Stimulated activated naive CD8-positive, alpha-beta T cell treated with anti-CD3 and anti-CD28 coated beads, Interleukin-15, Interleukin-2, amounts not matched to agents 100 ng/mL and 50 ng/mL, for 24 hours (primary cell): Measurements from ENCODE around the gene TMEM272.

Experiments
- H3K27ac Mint-ChIP-seq: one replicate; pipeline ENCODE4 v1.8.0; 2021; ENCODE audit warnings: mild to moderate bottlenecking, mixed read lengths
- H3K27me3 Mint-ChIP-seq: one replicate; pipeline ENCODE4 v1.8.0; 2021; ENCODE audit warnings: mixed read lengths
- H3K36me3 Mint-ChIP-seq: one replicate; pipeline ENCODE4 v1.8.0; 2021; ENCODE audit warnings: low read depth, mixed read lengths
- H3K4me1 Mint-ChIP-seq: one replicate; pipeline ENCODE4 v1.8.0; 2021; ENCODE audit warnings: low read depth, mixed read lengths
- H3K4me3 Mint-ChIP-seq: one replicate; pipeline ENCODE4 v1.8.0; 2021; ENCODE audit warnings: mild to moderate bottlenecking, mixed read lengths
- H3K9me3 Mint-ChIP-seq: one replicate; pipeline ENCODE4 v1.8.0; 2021; ENCODE audit warnings: mixed read lengths

TMEM272 gene

DNA sequence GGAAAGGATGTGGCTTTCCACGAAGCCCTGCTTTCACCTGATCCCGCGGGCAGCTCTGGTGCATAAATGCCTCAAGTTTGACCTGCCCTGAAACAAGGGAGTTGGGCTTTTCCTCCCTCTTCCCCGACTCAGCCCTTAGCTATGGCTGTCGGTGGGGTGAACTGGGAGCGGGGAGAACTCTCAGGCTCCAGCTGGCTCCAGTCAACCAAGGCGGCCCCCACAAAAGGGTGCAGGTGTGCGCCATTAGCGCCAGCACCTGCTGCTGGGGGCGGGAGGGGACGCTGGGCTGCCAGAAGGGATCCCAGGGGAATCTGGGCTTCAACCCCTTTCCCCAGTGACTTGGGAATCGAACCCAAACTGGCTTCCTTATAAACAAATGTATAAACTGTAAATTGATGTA, 33.9 kb downstream of the TMEM272 start:
- H3K4me1 Mint-ChIP-seq: peaks cover 60% of the 10 kb centered on the region
- no peak overlapping the region for H3K4me3 Mint-ChIP-seq
- peak overlapping the region; percentile 87 for H3K27ac Mint-ChIP-seq
- no peaks in the 10 kb centered on the region for H3K9me3 Mint-ChIP-seq
- H3K27me3 Mint-ChIP-seq: no peaks in the 10 kb centered on the region
- H3K36me3 Mint-ChIP-seq: peaks cover 7% of the 10 kb centered on the region

DNA sequence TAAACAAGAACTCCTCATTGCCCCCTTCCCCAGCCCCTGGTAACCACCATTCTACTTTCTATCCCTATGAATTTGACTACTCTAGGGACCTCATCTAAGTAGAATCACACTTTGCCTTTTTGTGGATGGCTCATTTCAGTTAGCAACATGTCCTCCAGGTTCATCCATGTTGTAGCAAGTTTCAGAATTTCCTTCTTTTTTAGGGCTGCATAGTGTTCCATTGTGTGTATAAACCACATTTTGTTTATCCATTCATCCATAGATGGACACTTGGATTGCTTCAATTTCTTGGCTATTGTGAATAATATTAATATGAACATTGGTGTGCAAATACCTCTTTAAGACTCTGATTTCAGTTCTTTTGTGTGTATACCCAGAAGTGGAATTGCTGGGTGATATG, 36.2 kb downstream of the TMEM272 start:
- peaks cover 56% of the 10 kb centered on the region for H3K4me1 Mint-ChIP-seq

DNA sequence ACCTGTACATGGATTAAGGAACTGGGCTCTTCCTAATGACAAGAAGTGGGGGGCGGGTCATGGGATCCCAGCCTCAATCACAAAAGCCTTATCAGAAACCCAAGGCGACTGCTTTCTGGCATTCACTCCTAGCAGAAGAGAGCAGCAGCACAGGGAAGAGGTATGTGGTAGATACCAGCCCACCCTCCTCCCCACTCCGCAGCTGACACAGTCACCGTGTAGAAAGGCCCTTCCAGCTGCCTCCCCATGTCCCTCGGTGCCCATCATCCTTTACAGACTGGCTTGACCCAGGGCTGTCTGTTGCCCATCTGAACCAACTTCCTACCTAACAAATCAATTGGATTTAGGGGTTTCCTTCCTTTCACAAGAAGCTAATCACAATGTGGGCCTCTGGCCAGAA, 37.9 kb downstream of the TMEM272 start:
- Mint-ChIP-seq H3K27ac (peak overlapping the region; percentile 26), H3K9me3 (no peaks in the 10 kb centered on the region), H3K36me3 (peaks cover 17% of the 10 kb centered on the region), H3K27me3 (no peaks in the 10 kb centered on the region), H3K4me3 (no peak overlapping the region), H3K4me1 (peaks cover 54% of the 10 kb centered on the region)

More for the DNA sequence above, 36.2 kb downstream of the TMEM272 start:
- H3K36me3 Mint-ChIP-seq: peaks cover 17% of the 10 kb centered on the region
- H3K4me3 Mint-ChIP-seq: no peak overlapping the region
- no peaks in the 10 kb centered on the region for H3K27me3 Mint-ChIP-seq
- no peak overlapping the region for H3K27ac Mint-ChIP-seq
- H3K9me3 Mint-ChIP-seq: no peaks in the 10 kb centered on the region

DNA sequence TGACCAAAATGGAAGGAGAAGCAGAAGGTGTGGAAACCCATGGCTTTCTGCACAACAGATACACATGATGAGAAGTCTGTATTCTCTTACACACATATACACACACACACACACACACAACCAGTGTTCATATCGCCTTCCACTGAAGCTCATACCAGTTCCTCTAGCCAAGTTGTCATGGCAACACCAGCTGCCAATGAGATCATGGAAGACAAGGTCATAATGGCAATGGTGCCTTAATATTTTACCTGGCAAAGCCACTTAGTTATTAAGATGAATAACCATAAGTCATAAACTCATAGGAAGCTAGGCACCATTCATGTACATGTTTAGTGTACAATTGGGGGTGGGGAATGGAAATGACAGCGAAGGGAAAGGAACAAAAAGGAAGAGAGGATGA, 38.4 kb downstream of the TMEM272 start:
- peaks cover 17% of the 10 kb centered on the region for H3K36me3 Mint-ChIP-seq
- no peaks in the 10 kb centered on the region for H3K9me3 Mint-ChIP-seq
- peaks cover 54% of the 10 kb centered on the region for H3K4me1 Mint-ChIP-seq
- H3K27me3 Mint-ChIP-seq: no peaks in the 10 kb centered on the region
- H3K27ac Mint-ChIP-seq: no peak overlapping the region
- H3K4me3 Mint-ChIP-seq: no peak overlapping the region

DNA sequence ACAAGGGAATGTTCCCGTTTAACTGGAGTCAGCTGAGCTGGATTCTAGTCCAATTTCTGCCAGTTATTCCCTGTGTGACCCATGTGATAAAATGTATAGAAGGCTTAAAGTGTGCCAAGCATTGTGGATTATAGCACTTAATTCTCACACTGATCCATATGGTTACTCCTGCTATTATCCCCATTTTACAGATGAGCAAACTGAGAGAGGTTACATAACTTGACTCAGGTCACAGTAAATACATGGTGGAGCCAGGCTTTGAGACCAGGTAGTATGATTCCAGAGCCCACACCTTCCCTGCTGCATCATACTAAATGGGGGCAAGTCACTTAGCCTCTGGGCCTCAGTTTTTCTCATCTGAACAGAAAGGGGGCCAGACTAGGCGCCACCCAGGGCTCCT, 39.1 kb downstream of the TMEM272 start:
- H3K27me3 Mint-ChIP-seq: no peaks in the 10 kb centered on the region
- H3K9me3 Mint-ChIP-seq: no peaks in the 10 kb centered on the region
- peaks cover 51% of the 10 kb centered on the region for H3K4me1 Mint-ChIP-seq

DNA sequence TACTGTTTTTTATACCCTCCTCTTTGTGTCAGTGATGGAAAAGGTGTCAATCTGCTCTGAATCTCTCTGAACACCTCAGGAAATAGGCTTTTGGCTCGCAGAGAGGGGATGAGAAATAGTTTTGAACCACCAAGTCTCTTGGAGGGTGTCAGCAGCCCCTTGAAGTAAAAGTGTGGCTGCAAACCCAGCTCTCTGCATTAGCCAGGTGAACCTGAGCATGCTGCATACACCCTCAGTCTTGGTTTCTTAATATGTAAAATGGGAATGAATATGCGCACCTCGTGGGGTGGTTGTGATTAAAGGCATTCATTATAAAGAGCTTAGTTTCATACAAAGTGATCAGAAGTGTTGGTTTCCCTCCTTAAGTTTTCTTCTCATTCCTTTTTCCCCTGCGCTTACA, 39.7 kb downstream of the TMEM272 start:
- peaks cover 17% of the 10 kb centered on the region for H3K36me3 Mint-ChIP-seq
- H3K9me3 Mint-ChIP-seq: no peaks in the 10 kb centered on the region
- H3K27ac Mint-ChIP-seq: peak overlapping the region; percentile 94
- peak overlapping the region; percentile 88 for H3K4me3 Mint-ChIP-seq
- H3K27me3 Mint-ChIP-seq: no peaks in the 10 kb centered on the region
- H3K4me1 Mint-ChIP-seq: peaks cover 49% of the 10 kb centered on the region

More for the DNA sequence above, 39.1 kb downstream of the TMEM272 start:
- Mint-ChIP-seq H3K4me3 (no peak overlapping the region), H3K27ac (peak overlapping the region; percentile 94), H3K36me3 (peaks cover 17% of the 10 kb centered on the region)

DNA sequence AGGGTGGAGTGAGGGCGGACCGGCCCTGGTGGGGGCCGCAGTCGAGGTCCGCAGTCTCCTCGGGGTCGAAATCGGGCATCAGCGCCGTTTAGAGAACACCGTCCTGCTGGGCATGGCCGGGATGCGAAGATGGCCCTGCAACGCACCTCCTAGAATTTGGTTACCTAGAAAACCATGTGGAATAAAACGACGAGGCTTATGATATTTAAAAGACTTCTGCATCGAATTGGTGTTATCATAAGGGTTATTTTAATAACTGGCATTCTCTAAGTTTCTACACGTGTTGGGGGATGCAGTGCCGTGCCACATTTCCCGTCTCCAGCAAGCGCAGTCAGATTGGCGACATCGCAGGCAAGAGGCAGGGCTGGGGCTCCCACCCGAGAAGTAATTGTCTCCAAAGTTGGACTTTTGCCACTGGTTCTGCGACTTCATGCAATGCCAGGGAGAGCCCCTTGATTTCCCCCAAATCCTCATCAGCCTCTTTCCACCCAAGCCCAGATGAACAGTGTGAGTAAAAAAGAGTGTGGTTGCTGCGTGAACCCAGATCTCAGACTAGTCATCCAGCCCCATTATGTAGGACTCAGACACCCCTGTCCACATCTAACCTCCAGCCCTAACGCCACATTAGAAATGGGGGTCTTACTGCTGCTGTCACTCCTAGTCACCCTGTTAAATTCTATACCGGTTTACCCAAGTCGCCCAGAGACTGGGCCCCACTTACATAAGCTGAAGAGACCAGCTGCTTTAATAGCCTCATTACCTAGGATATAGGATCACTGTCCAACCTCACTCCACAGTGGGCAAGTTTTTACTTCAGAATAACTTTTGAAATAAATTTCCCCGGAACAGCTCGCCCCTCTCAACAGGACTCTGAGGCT, 40.4 kb downstream of the TMEM272 start:
- Mint-ChIP-seq H3K27ac (peak overlapping the region; percentile 94), H3K4me1 (peaks cover 49% of the 10 kb centered on the region), H3K27me3 (no peaks in the 10 kb centered on the region), H3K4me3 (peak overlapping the region; percentile 88), H3K9me3 (no peaks in the 10 kb centered on the region), H3K36me3 (peaks cover 17% of the 10 kb centered on the region)

DNA sequence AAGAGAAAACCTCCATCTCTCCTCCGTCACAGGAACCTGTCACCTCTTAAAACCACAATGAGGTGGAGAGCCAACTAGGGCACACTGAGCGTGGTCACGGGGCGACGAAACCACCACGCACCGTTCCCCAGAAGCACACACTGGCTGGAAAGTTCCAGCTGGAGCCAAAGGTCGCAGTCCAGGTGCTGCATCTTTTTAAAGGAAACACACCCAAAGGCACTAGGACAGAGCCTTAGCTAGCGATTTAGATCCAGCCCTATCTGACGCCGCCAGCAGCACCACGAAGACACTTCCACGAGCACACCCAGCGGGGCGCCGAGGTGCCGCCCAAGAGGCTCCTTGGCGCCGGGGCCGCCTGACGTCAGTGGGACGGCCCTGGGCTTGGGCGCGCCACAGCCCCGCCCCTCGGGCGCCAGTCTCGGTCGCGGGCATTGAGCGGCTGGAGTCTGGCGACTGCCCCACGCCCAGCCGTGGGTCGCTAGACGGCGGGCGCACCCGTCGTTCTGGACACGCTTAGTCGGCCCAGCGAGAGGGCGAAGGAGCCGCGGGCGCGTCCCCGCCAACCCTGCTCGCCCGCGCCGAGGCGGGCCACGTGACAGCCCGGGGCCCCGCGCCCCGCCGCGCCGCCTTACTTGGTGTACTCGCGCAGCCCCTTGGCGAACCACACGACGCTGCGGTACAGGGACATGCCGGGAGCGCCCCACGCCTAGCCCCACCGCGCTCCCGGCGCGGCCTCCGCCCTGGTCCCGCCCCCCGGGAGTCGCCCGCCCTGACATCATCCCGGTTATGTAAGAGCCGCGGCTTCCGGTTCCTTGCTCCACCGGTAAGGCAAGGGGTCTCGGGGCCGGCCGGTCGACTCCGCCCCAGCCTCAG, 41.3 kb downstream of the TMEM272 start, which contains the start of gene DHRS12:
Gene DHRS12 (minus strand): TSS at position 742 of the 873 bp plus-strand sequence. CDS start 4,504 bp downstream, outside the sequence.
- Mint-ChIP-seq H3K4me3 (peak within 1 kb of the TSS; percentile 95), H3K27me3 (no peaks in the 10 kb centered on the region), H3K27ac (peak within 1 kb of the TSS; percentile 100), H3K4me1 (peaks cover 49% of the 10 kb centered on the region), H3K36me3 (peaks cover 10% of the 10 kb centered on the region), H3K9me3 (no peaks in the 10 kb centered on the region)

DNA sequence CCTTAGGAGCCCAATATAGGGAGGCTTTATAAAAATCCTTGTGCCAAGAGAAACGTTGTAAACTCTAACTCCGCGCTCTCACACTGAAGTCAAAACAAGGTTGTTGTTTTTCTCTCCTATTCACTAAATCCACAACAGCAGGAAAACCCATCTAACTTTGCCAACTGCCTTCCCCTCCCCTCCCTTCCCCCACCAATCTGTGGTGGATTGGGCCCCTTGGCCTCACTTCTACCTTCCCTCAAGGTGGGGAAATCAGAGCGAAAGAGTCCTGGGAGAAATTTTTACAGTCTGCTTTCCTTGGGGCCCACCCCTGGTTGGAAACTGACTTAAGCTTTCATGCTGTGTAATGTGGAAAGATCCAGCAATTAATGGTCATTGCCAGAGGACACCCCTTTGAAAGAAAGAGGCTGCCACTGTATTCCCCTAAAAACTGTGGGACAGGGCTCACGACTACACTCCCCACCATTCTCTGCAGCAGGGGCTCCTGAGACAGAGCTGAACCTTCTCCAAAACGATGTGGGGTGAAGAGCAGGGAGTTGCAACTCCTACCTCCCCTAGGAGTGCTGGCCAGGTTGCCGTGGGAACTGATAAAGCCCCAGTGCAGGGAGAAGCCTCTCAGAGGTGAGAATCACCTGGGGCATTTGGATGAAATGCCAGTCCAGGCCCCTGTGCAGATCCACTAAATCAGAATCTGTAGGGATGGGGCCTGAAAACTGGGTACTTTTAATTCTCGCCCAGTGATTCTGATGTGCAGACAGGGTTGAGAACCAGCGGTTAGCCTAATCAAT, 42.2 kb downstream of the TMEM272 start:
- H3K4me3 Mint-ChIP-seq: peak overlapping the region; percentile 95
- H3K9me3 Mint-ChIP-seq: no peaks in the 10 kb centered on the region
- H3K27me3 Mint-ChIP-seq: no peaks in the 10 kb centered on the region
- peaks cover 51% of the 10 kb centered on the region for H3K4me1 Mint-ChIP-seq
- H3K27ac Mint-ChIP-seq: peak overlapping the region; percentile 100
- peaks cover 10% of the 10 kb centered on the region for H3K36me3 Mint-ChIP-seq

DNA sequence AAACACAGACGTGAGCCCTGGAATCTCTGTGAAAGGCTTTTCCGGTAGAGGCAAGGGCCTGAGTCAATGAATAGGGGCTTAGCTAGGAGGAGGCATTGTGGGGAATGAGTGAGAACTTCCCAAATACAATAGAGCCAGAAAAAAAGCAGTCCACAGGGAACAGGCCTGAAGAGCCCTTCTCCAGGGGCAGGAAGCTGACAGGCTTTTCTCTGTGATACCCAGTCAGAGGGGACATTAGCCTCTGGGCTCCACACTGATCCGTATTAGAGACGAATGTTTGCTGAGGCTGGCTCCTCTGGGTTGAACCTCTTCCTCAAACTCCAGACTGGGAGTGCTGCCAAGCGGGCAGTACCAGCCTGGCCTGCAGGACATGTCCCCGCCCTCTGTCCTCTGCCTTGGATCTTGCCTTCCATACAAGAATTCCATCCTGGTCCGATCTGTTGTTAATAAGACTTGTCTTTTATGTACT, 43.3 kb downstream of the TMEM272 start:
- Mint-ChIP-seq H3K27me3 (no peaks in the 10 kb centered on the region), H3K36me3 (peaks cover 11% of the 10 kb centered on the region), H3K4me1 (peaks cover 55% of the 10 kb centered on the region), H3K27ac (peak overlapping the region; percentile 100), H3K4me3 (peak overlapping the region; percentile 95), H3K9me3 (no peaks in the 10 kb centered on the region)

DNA sequence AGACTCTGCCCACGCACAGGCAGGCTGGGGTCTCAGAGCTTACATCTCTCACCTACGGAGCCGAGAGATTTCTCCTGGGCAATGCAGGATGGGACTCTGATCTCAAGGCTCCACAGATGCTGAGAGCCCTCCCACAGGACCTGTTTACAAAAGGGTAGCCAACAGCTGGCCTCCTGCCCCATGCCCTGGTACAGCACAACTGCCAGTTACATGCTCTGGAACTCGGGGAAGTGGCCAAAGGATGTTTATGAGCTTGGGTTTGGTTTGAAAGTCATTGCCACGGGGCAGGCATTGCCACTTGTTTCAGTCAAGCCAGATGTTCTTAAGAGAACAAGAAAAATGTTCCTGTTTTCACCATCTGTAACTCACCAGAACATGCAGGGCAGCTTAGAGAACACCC, 44.5 kb downstream of the TMEM272 start:
- Mint-ChIP-seq H3K4me3 (no peak overlapping the region), H3K9me3 (no peaks in the 10 kb centered on the region), H3K27ac (no peak overlapping the region), H3K4me1 (peaks cover 54% of the 10 kb centered on the region), H3K27me3 (no peaks in the 10 kb centered on the region), H3K36me3 (peaks cover 8% of the 10 kb centered on the region)

DNA sequence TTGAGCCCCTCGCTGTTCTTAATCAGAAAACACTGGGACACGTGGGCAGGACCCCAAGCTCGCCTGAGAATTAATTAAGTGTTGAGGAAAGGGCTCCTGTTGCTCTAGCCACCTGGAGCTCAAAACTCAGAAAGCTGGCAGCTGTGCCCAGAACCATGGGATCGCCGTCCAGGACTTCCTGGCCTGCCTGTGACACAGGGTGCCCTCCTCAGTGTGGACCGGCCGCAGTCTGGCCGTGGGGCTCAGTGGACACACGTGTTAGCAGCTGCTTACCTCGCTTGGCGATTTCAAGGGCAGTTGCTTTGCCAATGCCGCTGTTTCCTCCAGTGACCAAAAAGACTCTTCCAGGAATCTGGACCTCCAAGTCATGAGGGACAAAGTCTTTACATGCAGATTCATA, 45.7 kb downstream of the TMEM272 start:
- H3K9me3 Mint-ChIP-seq: no peaks in the 10 kb centered on the region
- no peak overlapping the region for H3K27ac Mint-ChIP-seq
- no peak overlapping the region for H3K4me3 Mint-ChIP-seq
- H3K27me3 Mint-ChIP-seq: no peaks in the 10 kb centered on the region
- H3K4me1 Mint-ChIP-seq: peaks cover 53% of the 10 kb centered on the region
- peaks cover 3% of the 10 kb centered on the region for H3K36me3 Mint-ChIP-seq

DNA sequence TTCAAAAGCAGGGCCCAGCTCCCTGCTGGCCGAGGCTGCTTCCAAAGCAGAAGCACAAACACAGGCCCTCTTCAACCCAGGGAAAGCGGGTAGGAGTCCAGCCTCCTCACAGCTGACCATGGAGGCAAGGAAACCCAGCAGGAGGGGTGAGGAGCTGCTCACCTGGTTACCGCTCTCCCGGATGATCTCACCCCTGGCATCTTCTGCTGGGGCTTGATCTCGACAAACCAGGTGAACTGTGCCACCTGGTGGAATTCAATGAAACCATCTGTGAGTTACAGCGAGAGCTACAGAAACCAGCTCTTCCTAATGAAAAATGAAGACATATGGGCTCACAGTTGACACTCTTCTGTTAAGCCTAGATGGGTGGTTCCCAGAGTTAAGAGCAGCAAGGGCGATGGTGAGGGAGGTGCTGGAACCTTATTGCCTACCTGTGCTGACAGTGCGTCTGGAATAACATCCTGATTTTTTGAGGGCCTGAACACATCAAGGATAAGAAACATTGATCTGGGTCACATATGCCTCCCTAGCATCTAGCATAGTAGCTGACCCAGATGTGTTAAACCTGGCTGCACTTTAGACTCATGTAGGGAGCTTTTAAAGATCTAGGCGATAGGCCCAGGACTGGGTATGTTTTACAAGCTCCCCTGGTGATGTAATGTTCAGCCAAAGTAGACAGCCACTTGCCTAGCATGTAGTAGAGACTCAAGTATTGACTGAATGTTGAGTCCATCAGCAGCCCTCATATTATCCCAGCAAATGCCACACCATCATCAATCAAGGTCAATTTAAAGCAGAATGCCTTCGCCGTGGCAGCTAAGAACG, 47.1 kb downstream of the TMEM272 start:
- Mint-ChIP-seq H3K36me3 (peaks cover 7% of the 10 kb centered on the region), H3K9me3 (no peaks in the 10 kb centered on the region), H3K27ac (no peak overlapping the region), H3K27me3 (no peaks in the 10 kb centered on the region), H3K4me3 (no peak overlapping the region), H3K4me1 (peaks cover 60% of the 10 kb centered on the region)

DNA sequence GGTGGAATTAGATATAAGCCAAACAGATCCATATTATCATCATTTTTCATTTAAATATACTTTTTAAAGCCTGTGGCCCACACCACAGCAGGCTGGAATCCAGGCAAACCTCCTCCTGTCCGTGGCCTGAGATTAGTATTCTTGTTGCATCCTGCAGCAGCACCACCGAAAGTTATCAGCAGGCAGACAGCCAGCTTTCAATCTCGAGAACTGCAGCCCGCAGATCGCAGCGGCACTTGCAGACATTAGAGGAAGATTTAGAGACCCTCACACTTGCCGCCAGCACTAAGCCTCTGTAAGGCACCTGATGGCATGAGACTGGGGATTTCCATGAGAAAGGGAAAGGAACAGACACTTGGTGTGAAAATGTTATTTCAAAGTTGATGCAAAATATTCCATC, 48.4 kb downstream of the TMEM272 start:
- Mint-ChIP-seq H3K9me3 (no peaks in the 10 kb centered on the region), H3K4me1 (peaks cover 53% of the 10 kb centered on the region), H3K4me3 (no peak overlapping the region), H3K27me3 (no peaks in the 10 kb centered on the region), H3K36me3 (peaks cover 10% of the 10 kb centered on the region), H3K27ac (no peak overlapping the region)
